ENCODE measurements around the gene EGFR.

EGFR gene

GRCh38 chr7:55081472-55082227, 62.8 kb downstream of the EGFR start:
- DNase-seq (ENCODE audit: low spot score), result no peak

GRCh38 chr7:55082228-55082603, 63.4 kb downstream of the EGFR start:
- DNase-seq (ENCODE audit: low spot score), result no peak

GRCh38 chr7:55083206-55083605, 64.4 kb downstream of the EGFR start:
- no peak for DNase-seq (ENCODE audit: low spot score)

GRCh38 chr7:55084307-55084706, 65.5 kb downstream of the EGFR start:
- DNase-seq (ENCODE audit: low spot score), result no peak

- DNase-seq (ENCODE audit: low spot score), result no peak
Measured at GRCh38 chr7:55085511-55086412, 66.9 kb downstream of the EGFR start.

- DNase-seq (ENCODE audit: low spot score), result no peak
Measured at GRCh38 chr7:55086413-55087201, 67.8 kb downstream of the EGFR start.

GRCh38 chr7:55087521-55087961, 68.7 kb downstream of the EGFR start:
- DNase-seq (ENCODE audit: low spot score), result no peak

GRCh38 chr7:55088107-55088506, 69.3 kb downstream of the EGFR start:
- DNase-seq (ENCODE audit: low spot score), result no peak

GRCh38 chr7:55088620-55089019, 69.8 kb downstream of the EGFR start:
- DNase-seq (ENCODE audit: low spot score), result no peak

- no peak for DNase-seq (ENCODE audit: low spot score)
Measured at GRCh38 chr7:55092186-55092974, 73.6 kb downstream of the EGFR start.

GRCh38 chr7:55092975-55093373, 74.2 kb downstream of the EGFR start:
- no peak for DNase-seq (ENCODE audit: low spot score)

GRCh38 chr7:55093674-55094073, 74.9 kb downstream of the EGFR start:
- no peak for DNase-seq (ENCODE audit: low spot score)

- DNase-seq (ENCODE audit: low spot score), result no peak
Measured at GRCh38 chr7:55094092-55094690, 75.4 kb downstream of the EGFR start.

GRCh38 chr7:55095672-55096071, 76.9 kb downstream of the EGFR start:
- DNase-seq (ENCODE audit: low spot score), result no peak

- DNase-seq (ENCODE audit: low spot score), result no peak
Measured at GRCh38 chr7:55096323-55096722, 77.5 kb downstream of the EGFR start.

GRCh38 chr7:55097100-55097499, 78.3 kb downstream of the EGFR start:
- no peak for DNase-seq (ENCODE audit: low spot score)

GRCh38 chr7:55099066-55099820, 80.4 kb downstream of the EGFR start:
- no peak for DNase-seq (ENCODE audit: low spot score)

GRCh38 chr7:55099821-55100543, 81.2 kb downstream of the EGFR start:
- DNase-seq (ENCODE audit: low spot score), result no peak

GRCh38 chr7:55100544-55101327, 81.9 kb downstream of the EGFR start:
- DNase-seq (ENCODE audit: low spot score), result no peak
